ENCODE data around the gene CCL13.

DNA sequence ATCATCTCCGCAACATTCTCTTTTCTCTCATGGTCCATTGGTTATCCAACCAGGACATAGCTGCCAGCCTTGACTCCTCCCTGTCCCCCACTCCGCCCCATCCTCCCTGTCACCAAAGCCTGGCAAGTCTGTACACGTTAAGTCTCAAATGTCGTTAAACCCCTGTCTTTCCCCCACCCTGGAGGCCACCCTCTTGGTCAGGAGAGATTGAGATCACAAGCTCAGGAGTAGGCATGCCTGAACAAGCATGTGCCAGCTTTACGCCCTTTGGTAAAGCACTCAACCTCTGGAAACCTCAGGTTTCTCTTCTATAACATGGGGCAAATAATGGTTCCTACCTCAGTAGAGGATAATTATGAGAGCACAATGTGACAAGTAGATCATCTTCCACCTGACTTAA is 44.9 kb downstream of the CCL13 start:
- no peak for TF ChIP-seq POLR2A (IDR thresholded peaks at IDR 0.05)
- TF ChIP-seq POLR2AphosphoS5 (IDR thresholded peaks at IDR 0.05) = no peak
